Neural progenitor cell (in vitro differentiated cells): ENCODE measurements around the gene AQP12B. TPM values are rescaled to one million over a fixed set of nuclear protein-coding genes. Genes with fewer than 3 reads are reported as not detected.
"Not testable (repeated sequence)": the region's sequence is repeated elsewhere in the genome, so short reads cannot be mapped to it uniquely, and the experiment has no call there.

Experiments
- DNase-seq: peaks from one replicate; pipeline ENCODE4 v3.0.0-alpha.2; 2016; ENCODE audit warnings: low spot score
- H2AFZ ChIP-seq: fragments of 200-600 bp; sonication (generic); replicated peaks from 2 replicates; pipeline ENCODE4 v1.6.1; 2016; ENCODE audit warnings: antibody characterized with exemption
- H3F3A ChIP-seq: fragments of 200-600 bp; sonication (generic); 2 replicates; pipeline ENCODE4 v1.6.1; 2016; ENCODE audit warnings: antibody characterized with exemption, low read depth
- H3K27ac ChIP-seq: fragments of 200-600 bp; sonication (generic); 2 replicates; pipeline ENCODE4 v1.5.1; 2016; ENCODE audit warnings: mild to moderate bottlenecking
- H3K27me3 ChIP-seq: fragments of 200-600 bp; sonication (generic); 2 replicates; pipeline ENCODE4 v1.6.1; 2016; ENCODE audit warnings: mild to moderate bottlenecking, moderate library complexity
- H3K36me3 ChIP-seq: fragments of 200-600 bp; sonication (generic); 2 replicates; pipeline ENCODE4 v1.5.1; 2016
- H3K4me1 ChIP-seq: fragments of 200-600 bp; sonication (generic); 2 replicates; pipeline ENCODE4 v1.6.1; 2016; ENCODE audit warnings: mixed run types
- H3K4me2 ChIP-seq: fragments of 200-600 bp; sonication (generic); 2 replicates; pipeline ENCODE4 v1.6.1; 2016
- H3K4me3 ChIP-seq: fragments of 200-600 bp; sonication (generic); 2 replicates; pipeline ENCODE4 v1.5.1; 2016
- H3K79me2 ChIP-seq: fragments of 200-600 bp; sonication (generic); 2 replicates; pipeline ENCODE4 v1.6.1; 2016; ENCODE audit warnings: low read depth
- H3K9ac ChIP-seq: fragments of 200-600 bp; sonication (generic); 2 replicates; pipeline ENCODE4 v1.6.1; 2016
- H3K9me3 ChIP-seq: fragments of 200-600 bp; sonication (generic); 2 replicates; pipeline ENCODE4 v1.5.1; 2016; ENCODE audit warnings: low read depth
- H4K20me1 ChIP-seq: fragments of 200-600 bp; sonication (generic); 2 replicates; pipeline ENCODE4 v1.6.1; 2016; ENCODE audit warnings: low read depth
- H3K27ac Mint-ChIP-seq: 3 replicates; pipeline ENCODE4 v1.8.0; 2021; ENCODE audit warnings: mixed read lengths
- H3K27me3 Mint-ChIP-seq: 2 replicates; pipeline ENCODE4 v1.8.0; 2022; ENCODE audit warnings: low read depth, mild to moderate bottlenecking, inconsistent platforms, moderate library complexity, mixed read lengths; ENCODE audit not compliant: insufficient read depth
- H3K36me3 Mint-ChIP-seq: 3 replicates; pipeline ENCODE4 v1.8.0; 2021; ENCODE audit warnings: mixed read lengths
- H3K4me1 Mint-ChIP-seq: 3 replicates; pipeline ENCODE4 v1.8.0; 2021; ENCODE audit warnings: mixed read lengths
- H3K4me3 Mint-ChIP-seq: 3 replicates; pipeline ENCODE4 v1.8.0; 2021; ENCODE audit warnings: mild to moderate bottlenecking, moderate library complexity, mixed read lengths
- H3K9me3 Mint-ChIP-seq: 3 replicates; pipeline ENCODE4 v1.8.0; 2020; ENCODE audit warnings: mixed read lengths
- CTCF ChIP-seq: fragments of 200-600 bp; sonication (generic); IDR thresholded peaks from 2 replicates; pipeline ENCODE4 v1.5.1; 2017; ENCODE audit warnings: antibody characterized with exemption, mild to moderate bottlenecking
- EZH2 ChIP-seq: fragments of 200-600 bp; sonication (generic); IDR thresholded peaks from 2 replicates; pipeline ENCODE4 v1.6.1; 2017; ENCODE audit warnings: antibody characterized with exemption, mild to moderate bottlenecking, moderate library complexity
- EZH2phosphoT487 ChIP-seq: fragments of 200-600 bp; sonication (generic); IDR thresholded peaks from 2 replicates; pipeline ENCODE4 v1.6.1; 2017; ENCODE audit warnings: antibody characterized with exemption
- total RNA-seq: library from RNA; depleted of rRNA; stranded (reverse); fragments of >200 nt; gene quantifications from 2 replicates; pipeline ENCODE4 v1.2.3, GENCODE V29; 2015; ENCODE audit warnings: low replicate concordance

Gene AQP12B
- total RNA-seq, 1 donor from 2014 or later: not detected

GRCh38 chr2:240687045-240687740 is 4.5 kb upstream of the AQP12B start:
- Histone ChIP-seq H3K4me3 (no peak overlapping the region), H3K36me3 (no peaks in the 10 kb centered on the region), H3K9ac (no peak overlapping the region), H4K20me1 (no peaks in the 10 kb centered on the region), H3K79me2 (no peaks in the 10 kb centered on the region), H3K9me3 (no peaks in the 10 kb centered on the region), H3K4me1 (no peaks in the 10 kb centered on the region), H3K27me3 (no peaks in the 10 kb centered on the region), H3F3A (no peaks in the 10 kb centered on the region), H3K4me2 (no peak overlapping the region), H2AFZ (no peak overlapping the region), H3K27ac (no peak overlapping the region)
- no peaks in the 10 kb centered on the region for H3K4me1 Mint-ChIP-seq
- H3K9me3 Mint-ChIP-seq: no peaks in the 10 kb centered on the region
- DNase-seq: no peak
- no peaks in the 10 kb centered on the region for H3K36me3 Mint-ChIP-seq
- no peak overlapping the region for H3K4me3 Mint-ChIP-seq
- H3K27ac Mint-ChIP-seq: peak overlapping the region; percentile 61
- H3K27me3 Mint-ChIP-seq: peaks cover 2% of the 10 kb centered on the region
- no peak for TF ChIP-seq EZH2
- no peak for TF ChIP-seq EZH2phosphoT487
- no peak for TF ChIP-seq CTCF

- no peaks in the 10 kb centered on the region for H4K20me1 ChIP-seq
- no peak for TF ChIP-seq EZH2phosphoT487
- no peak for TF ChIP-seq CTCF
- TF ChIP-seq EZH2: no peak
- Mint-ChIP-seq H3K4me1 (no peaks in the 10 kb centered on the region), H3K4me3 (no peak overlapping the region), H3K9me3 (no peaks in the 10 kb centered on the region), H3K27ac (peak overlapping the region; percentile 27), H3K27me3 (peaks cover 2% of the 10 kb centered on the region), H3K36me3 (no peaks in the 10 kb centered on the region)
- H3K4me2 ChIP-seq: no peak overlapping the region
- no peaks in the 10 kb centered on the region for H3K36me3 ChIP-seq
- no peak overlapping the region for H3K27ac ChIP-seq
- H3F3A ChIP-seq: no peaks in the 10 kb centered on the region
- no peak overlapping the region for H3K4me3 ChIP-seq
- H3K79me2 ChIP-seq: no peaks in the 10 kb centered on the region
- no peak for DNase-seq
- no peaks in the 10 kb centered on the region for H3K27me3 ChIP-seq
- H3K9ac ChIP-seq: no peak overlapping the region
- H3K4me1 ChIP-seq: no peaks in the 10 kb centered on the region
- no peak overlapping the region for H2AFZ ChIP-seq
- H3K9me3 ChIP-seq: no peaks in the 10 kb centered on the region
These were observed 3.8 kb upstream of the AQP12B start for GRCh38 chr2:240686460-240686859.

GRCh38 chr2:240685771-240686371 is 3.2 kb upstream of the AQP12B start:
- Histone ChIP-seq H3K9ac (no peak overlapping the region), H3K27me3 (no peaks in the 10 kb centered on the region), H4K20me1 (no peaks in the 10 kb centered on the region), H3K79me2 (no peaks in the 10 kb centered on the region), H2AFZ (peak overlapping the region; percentile 37), H3K27ac (no peak overlapping the region), H3K4me3 (no peak overlapping the region), H3K36me3 (no peaks in the 10 kb centered on the region), H3F3A (no peaks in the 10 kb centered on the region), H3K4me1 (no peaks in the 10 kb centered on the region), H3K4me2 (no peak overlapping the region), H3K9me3 (no peaks in the 10 kb centered on the region)
- peak; percentile 42 for DNase-seq
- Mint-ChIP-seq H3K27me3 (peaks cover 2% of the 10 kb centered on the region), H3K4me3 (no peak overlapping the region), H3K36me3 (no peaks in the 10 kb centered on the region), H3K4me1 (no peaks in the 10 kb centered on the region), H3K27ac (peak overlapping the region; percentile 27), H3K9me3 (no peaks in the 10 kb centered on the region)
- no peak for TF ChIP-seq EZH2
- no peak for TF ChIP-seq CTCF
- no peak for TF ChIP-seq EZH2phosphoT487

DNA sequence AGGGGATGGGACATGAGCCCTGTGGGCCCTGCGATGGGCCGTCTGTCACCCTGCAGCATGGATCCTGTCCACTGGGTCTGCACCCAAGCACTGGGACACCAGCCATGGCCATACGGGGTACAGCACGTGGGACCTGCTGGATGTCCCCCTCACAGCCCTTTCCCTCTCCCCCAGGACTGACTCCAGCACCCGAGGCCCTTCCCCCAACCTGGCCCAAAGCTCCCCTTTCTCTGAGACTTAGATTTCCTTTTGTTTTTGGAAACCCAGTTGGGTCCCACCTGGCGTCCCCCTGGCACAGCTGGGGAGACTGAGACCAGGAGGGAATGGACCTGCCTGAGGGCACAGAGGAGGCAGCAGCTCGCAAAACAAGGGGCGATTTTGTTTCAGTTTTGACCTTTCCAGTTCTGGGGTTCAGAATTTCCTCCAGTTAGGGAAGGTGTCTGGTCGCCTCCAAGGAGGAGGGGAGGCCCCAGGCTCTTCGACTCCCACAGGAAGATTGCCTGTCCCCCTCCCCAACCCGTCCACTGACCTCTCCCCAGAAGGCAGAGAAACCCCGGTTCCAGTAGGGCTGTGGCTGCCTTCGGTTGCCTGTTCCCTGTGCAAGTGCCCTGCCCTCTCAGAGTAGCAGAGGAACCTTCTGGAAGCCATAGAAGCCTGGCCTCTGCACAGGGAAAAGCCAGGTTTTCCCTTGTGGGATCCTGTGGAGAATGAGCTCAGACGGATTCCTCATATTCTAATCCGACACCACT is 1.5 kb upstream of the AQP12B start:
- not testable (repeated sequence) for DNase-seq, H3K27ac Mint-ChIP-seq, H3K27ac ChIP-seq, H3K4me1 Mint-ChIP-seq, H3K4me3 Mint-ChIP-seq, H3K4me3 ChIP-seq, H3K27me3 ChIP-seq, H3K9me3 Mint-ChIP-seq, H3K36me3 ChIP-seq, H2AFZ ChIP-seq, H3K79me2 ChIP-seq, H3F3A ChIP-seq, H4K20me1 ChIP-seq, H3K27me3 Mint-ChIP-seq, H3K9me3 ChIP-seq, H3K4me2 ChIP-seq, H3K4me1 ChIP-seq, H3K9ac ChIP-seq, H3K36me3 Mint-ChIP-seq

GRCh38 chr2:240683329-240683979 is 769 bp upstream of the AQP12B start:
- not testable (repeated sequence) for H3K4me1 Mint-ChIP-seq, H3K4me1 ChIP-seq, DNase-seq, H3K27me3 ChIP-seq, H3K9me3 Mint-ChIP-seq, H3K79me2 ChIP-seq, H3F3A ChIP-seq, H4K20me1 ChIP-seq, H3K9me3 ChIP-seq, H3K36me3 ChIP-seq, H3K27ac ChIP-seq, H3K27ac Mint-ChIP-seq, H3K27me3 Mint-ChIP-seq, H3K4me3 ChIP-seq, H3K4me2 ChIP-seq, H2AFZ ChIP-seq, H3K4me3 Mint-ChIP-seq, H3K9ac ChIP-seq, H3K36me3 Mint-ChIP-seq
